HFFc6 (cell line): ENCODE data around the gene CCDC183. TPM values are rescaled to one million over a fixed set of nuclear protein-coding genes. Genes with fewer than 3 reads are reported as not detected.
"Not testable (repeated sequence)": the region's sequence is repeated elsewhere in the genome, so short reads cannot be mapped to it uniquely, and the experiment has no call there.

Experiments used
- DNase-seq: peaks from one replicate; pipeline ENCODE4 v3.0.0-alpha.2; 2018
- H3K27ac Mint-ChIP-seq: 2 replicates; pipeline ENCODE4 v1.8.0; 2020; ENCODE audit warnings: mild to moderate bottlenecking, mixed read lengths
- H3K27me3 Mint-ChIP-seq: 2 replicates; pipeline ENCODE4 v1.8.0; 2021; ENCODE audit warnings: mild to moderate bottlenecking, moderate library complexity, mixed read lengths; ENCODE audit not compliant: insufficient read depth
- H3K36me3 Mint-ChIP-seq: 2 replicates; pipeline ENCODE4 v1.8.0; 2021; ENCODE audit warnings: low read depth, mixed read lengths
- H3K4me1 Mint-ChIP-seq: 2 replicates; pipeline ENCODE4 v1.8.0; 2020; ENCODE audit warnings: low read depth, mixed read lengths
- H3K4me3 Mint-ChIP-seq: 2 replicates; pipeline ENCODE4 v1.8.0; 2020; ENCODE audit warnings: mild to moderate bottlenecking, moderate library complexity, mixed read lengths
- H3K9me3 Mint-ChIP-seq: 2 replicates; pipeline ENCODE4 v1.8.0; 2020; ENCODE audit warnings: mild to moderate bottlenecking, mixed read lengths
- total RNA-seq, 6 experiments: library from RNA; stranded (reverse); fragmentation: NEBNext Ultra II Directional; extraction: Animal tissue kit (Norgen Biotek cat#: 25700); gene quantifications; 2 replicates in 1 of 6; 3 replicates in 5 of 6; pipeline ENCODE4 v1.2.3, GENCODE V29; 2021
- TF ChIP-seq, protein P1 (sequence below): fragments of 200-600 bp; sonication (generic); IDR thresholded peaks from 2 replicates; pipeline ENCODE4 v1.5.0; 2021; ENCODE audit warnings: antibody characterized with exemption, mild to moderate bottlenecking

The CCDC183 gene
- total RNA-seq, 6 experiments from 2014 or later: 0.25 to 0.87 (median 0.34) TPM

DNA sequence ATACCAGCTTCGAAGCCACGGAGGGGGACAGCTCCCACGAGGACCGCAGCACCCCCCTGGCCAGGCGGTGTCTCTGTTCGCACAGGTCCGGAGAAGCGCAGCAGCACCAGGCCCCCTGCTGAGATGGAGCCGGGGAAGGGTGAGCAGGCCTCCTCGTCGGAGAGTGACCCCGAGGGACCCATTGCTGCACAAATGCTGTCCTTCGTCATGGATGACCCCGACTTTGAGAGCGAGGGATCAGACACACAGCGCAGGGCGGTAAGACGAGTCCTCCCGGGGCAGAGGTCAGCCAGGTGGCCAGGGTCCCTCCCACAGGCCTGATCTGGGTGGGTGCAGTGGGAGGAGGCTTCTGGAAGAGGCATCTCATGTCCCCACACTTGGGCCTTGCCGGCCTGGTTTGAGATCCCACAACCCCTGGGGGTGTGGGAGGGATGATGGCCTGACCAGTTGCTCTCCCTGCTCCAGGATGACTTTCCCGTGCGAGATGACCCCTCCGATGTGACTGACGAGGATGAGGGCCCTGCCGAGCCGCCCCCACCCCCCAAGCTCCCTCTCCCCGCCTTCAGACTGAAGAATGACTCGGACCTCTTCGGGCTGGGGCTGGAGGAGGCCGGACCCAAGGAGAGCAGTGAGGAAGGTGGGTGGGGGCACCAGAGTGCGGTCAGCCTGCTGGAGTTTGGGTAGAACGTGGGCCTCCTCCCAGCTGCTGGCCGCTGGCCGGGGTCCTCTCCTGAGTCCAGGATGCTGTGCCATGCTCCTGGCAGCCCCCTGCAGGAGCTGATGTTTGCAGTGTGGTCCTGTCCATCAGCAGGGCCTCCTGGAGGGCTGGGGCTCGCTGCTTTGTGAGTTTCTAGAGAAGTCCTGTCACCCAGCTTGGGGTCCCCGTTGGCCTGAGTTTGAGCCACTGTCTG lies 43.3 kb downstream of the CCDC183 start:
- DNase-seq: no peak
- peaks cover 20% of the 10 kb centered on the region for H3K4me1 Mint-ChIP-seq
- H3K27ac Mint-ChIP-seq: no peak overlapping the region
- H3K4me3 Mint-ChIP-seq: no peak overlapping the region
- peaks cover 4% of the 10 kb centered on the region for H3K36me3 Mint-ChIP-seq
- H3K9me3 Mint-ChIP-seq: no peaks in the 10 kb centered on the region
- H3K27me3 Mint-ChIP-seq: peaks cover 10% of the 10 kb centered on the region
- TF ChIP-seq, protein P1, sequence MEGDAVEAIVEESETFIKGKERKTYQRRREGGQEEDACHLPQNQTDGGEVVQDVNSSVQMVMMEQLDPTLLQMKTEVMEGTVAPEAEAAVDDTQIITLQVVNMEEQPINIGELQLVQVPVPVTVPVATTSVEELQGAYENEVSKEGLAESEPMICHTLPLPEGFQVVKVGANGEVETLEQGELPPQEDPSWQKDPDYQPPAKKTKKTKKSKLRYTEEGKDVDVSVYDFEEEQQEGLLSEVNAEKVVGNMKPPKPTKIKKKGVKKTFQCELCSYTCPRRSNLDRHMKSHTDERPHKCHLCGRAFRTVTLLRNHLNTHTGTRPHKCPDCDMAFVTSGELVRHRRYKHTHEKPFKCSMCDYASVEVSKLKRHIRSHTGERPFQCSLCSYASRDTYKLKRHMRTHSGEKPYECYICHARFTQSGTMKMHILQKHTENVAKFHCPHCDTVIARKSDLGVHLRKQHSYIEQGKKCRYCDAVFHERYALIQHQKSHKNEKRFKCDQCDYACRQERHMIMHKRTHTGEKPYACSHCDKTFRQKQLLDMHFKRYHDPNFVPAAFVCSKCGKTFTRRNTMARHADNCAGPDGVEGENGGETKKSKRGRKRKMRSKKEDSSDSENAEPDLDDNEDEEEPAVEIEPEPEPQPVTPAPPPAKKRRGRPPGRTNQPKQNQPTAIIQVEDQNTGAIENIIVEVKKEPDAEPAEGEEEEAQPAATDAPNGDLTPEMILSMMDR: no peak

DNA sequence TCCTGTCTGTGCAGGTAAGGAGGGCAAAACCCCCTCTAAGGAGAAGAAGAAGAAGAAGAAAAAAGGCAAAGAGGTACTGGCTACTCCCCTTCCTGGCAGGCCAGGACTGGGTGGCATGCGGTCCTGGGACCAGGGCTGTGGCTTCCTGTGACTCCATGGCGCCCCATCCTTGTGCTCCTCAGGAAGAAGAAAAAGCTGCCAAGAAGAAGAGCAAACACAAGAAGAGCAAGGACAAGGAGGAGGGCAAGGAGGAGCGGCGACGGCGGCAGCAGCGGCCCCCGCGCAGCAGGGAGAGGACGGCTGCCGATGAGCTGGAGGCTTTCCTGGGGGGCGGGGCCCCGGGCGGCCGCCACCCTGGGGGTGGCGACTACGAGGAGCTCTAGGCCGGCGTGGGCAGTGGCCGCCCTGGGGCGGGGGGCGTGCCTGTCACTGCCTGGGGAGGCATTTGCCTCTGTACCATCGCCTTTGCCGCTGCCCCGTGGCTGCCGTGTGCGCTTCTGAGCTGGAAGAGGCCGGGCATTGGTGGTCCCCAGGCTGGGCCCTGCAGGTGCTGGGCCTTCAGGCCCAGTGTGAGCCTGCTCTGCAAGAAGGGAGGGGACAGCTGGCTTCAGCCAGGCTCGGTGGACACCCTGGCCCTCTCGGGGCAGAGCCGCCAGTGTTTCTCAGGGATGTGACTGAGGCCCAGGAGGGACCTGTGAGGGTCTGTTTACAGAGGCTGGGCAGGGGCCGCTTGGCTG lies 44.2 kb downstream of the CCDC183 start:
- Mint-ChIP-seq H3K27ac (no peak overlapping the region), H3K27me3 (peaks cover 10% of the 10 kb centered on the region), H3K9me3 (no peaks in the 10 kb centered on the region), H3K36me3 (peaks cover 4% of the 10 kb centered on the region), H3K4me3 (peak overlapping the region; percentile 41; the same call in 1 of the 2 replicates), H3K4me1 (peaks cover 20% of the 10 kb centered on the region)
- TF ChIP-seq, protein P1: no peak
- no peak for DNase-seq

DNA sequence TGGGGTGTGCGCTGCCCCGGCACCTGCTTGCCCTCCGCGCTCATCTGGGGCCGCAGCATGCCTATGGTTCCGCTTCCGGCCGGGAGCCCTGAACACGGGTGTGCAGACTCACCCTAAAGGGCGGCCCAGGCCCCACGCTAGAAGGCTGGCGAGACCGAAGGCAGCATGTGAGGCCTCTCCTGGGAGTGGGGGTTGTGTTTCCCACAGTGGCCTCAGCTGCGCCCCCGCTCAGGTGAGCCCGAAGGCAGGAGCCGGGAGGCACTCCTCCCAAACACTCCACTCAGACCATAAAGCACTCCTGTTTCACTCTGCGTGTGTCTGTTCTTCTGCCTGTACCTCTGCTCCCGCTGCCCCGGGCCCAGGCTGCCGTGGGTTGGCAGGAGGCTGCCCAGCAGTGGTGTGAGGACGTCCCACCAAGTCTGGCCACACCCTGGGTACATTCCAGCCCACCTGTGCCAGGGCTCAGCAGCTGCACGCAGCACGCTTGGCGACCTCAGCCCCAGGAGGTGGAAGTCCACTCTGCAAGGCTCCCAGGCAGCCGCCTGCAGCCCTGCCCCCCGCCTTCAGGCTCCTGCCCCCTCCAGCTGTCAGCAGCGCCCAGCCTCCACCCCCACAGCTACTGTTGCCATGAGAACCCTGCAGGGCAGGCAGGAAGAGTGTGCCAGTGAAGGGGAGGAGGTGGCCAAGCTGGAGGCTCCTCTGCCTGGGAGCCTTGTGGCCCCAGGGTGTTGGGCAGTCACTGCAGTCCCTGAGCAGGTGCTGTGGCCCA lies 44.9 kb downstream of the CCDC183 start:
- H3K27me3 Mint-ChIP-seq: peaks cover 10% of the 10 kb centered on the region
- peak; percentile 59 for DNase-seq
- TF ChIP-seq, protein P1: no peak
- H3K9me3 Mint-ChIP-seq: no peaks in the 10 kb centered on the region
- H3K27ac Mint-ChIP-seq: peak overlapping the region; percentile 9; the same call in 1 of the 2 replicates
- no peak overlapping the region; the same call in 1 of the 2 replicates for H3K4me3 Mint-ChIP-seq
- peaks cover 20% of the 10 kb centered on the region for H3K4me1 Mint-ChIP-seq
- peaks cover 4% of the 10 kb centered on the region for H3K36me3 Mint-ChIP-seq

DNA sequence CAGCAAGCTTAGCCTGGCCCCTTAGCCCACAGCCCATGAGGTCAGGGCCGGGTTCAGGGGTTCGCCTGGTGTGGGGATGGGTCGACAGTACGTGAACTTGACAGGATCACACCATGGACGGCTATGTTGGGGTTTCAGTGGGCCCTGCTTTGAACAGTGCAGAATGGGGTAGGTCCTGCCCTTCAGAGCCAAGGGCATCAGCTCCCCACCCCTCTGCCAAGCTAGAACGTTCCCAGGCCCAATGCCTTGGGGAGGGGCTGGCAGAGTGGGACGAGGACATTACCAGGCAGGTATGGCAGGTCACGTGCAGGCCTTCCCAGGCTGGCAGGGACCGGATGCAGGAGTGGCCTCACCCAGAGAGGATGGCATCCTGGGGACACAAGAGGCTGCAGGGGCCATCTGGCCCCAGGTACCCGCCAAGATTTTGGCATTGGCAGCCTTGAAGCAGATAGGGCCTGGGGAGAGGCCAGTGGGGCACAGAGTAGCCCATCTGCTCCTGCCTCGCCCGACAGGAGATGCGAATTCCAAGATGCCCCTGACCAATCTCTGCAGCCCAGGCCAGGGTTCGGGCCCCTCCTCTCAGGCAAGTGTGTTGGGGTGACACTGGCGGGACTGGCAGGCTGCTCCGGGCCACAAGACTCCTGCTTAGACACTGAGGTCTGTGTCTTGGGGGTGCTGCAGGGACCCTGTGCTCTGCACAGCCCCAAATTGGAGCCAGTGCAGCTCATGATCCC lies 45.7 kb downstream of the CCDC183 start:
- not testable (repeated sequence) for DNase-seq, H3K36me3 Mint-ChIP-seq, H3K9me3 Mint-ChIP-seq
- peak overlapping the region; percentile 9; the same call in 1 of the 2 replicates for H3K27ac Mint-ChIP-seq
- peaks cover 20% of the 10 kb centered on the region for H3K4me1 Mint-ChIP-seq
- H3K27me3 Mint-ChIP-seq: peaks cover 14% of the 10 kb centered on the region
- peak overlapping the region; percentile 89 for H3K4me3 Mint-ChIP-seq

DNA sequence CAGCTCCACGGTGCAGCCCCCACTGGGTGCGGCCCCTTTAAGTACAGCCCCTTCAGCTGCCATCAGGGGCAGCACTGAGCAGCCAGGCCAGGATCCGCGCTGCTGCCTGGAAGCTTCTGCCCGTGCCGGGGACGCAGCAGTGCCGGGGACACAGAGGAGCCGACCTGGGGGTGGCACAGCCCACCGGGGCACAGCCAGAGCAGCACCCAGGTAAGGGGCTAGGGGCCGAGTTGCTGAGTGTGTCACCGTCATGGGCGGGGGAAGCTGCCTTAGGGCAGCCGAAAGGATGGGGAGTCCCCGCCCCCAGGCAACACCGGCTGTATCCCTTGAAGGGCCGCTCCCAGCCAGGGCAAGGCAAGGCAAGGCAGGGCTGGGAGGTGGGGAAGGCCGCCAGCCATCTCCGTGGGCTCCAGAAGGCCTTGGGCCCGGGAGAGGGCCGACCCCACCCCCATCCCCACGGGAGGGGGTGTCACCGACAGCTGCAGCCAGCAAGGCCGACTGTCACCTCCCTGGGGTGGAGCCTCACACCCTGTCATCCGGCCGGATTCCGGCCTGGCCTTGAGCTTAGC lies 46.3 kb downstream of the CCDC183 start, which contains the start of gene AJM1:
Gene AJM1, plus strand, starts transcription at position 99 of the 569 bp plus-strand sequence. CDS start 1,937 bp downstream, outside the sequence.
- H3K27ac Mint-ChIP-seq: peak within 1 kb of the TSS; percentile 53
- peaks cover 14% of the 10 kb centered on the region for H3K27me3 Mint-ChIP-seq
- H3K4me1 Mint-ChIP-seq: peaks cover 20% of the 10 kb centered on the region
- DNase-seq: peak; percentile 61
- H3K9me3 Mint-ChIP-seq, H3K36me3 Mint-ChIP-seq: not testable (repeated sequence)
- H3K4me3 Mint-ChIP-seq: peak within 1 kb of the TSS; percentile 89
- TF ChIP-seq, protein P1: peak; percentile 91

DNA sequence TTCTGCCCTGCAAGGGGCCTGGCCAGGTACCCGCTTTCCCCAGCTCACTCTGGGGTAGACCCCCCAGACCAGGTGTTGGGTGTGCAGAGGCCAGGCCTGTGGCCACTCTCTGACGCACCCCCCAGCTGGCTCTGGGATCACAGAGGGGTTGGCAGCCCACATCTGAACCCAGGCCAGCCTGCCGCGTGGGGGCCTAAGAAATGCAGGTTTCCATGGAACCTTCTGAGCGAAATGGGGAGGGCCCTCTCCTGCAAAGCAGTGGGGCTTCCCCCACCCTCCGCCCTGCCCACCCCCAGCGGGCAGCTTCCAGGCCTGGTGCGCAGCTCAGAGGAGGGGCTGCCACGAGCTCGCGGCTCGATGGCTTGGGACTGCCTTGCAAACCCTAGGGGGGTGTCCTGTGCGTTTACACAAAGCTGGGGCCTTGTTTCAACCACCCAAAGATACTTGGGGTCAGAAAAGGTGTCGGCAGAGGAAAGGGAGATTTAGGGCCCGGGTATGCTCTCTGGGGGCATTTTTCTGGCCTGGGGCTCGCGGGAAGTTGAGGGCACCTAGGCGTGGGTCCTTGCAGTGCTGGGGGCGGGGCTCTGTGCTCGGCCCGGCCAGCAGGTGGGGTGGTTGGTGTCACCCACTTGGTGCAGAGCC lies 47.1 kb downstream of the CCDC183 start:
- peaks cover 20% of the 10 kb centered on the region for H3K27me3 Mint-ChIP-seq
- H3K4me1 Mint-ChIP-seq: peaks cover 20% of the 10 kb centered on the region
- DNase-seq, H3K9me3 Mint-ChIP-seq, H3K36me3 Mint-ChIP-seq: not testable (repeated sequence)
- H3K27ac Mint-ChIP-seq: peak overlapping the region; percentile 55
- H3K4me3 Mint-ChIP-seq: peak overlapping the region; percentile 63
